A673 (cell line): ENCODE measurements around the gene TMEM178B. TPM values are rescaled to one million over a fixed set of nuclear protein-coding genes. Genes with fewer than 3 reads are reported as not detected.

ENCODE experiments used
- BruUV-seq: library from RNA; stranded (reverse); fragments of 400-500 nt; replicated peaks from 2 replicates; lab custom pipeline; 2021; lab: Mats Ljungman, UMichigan
- CTCF ChIA-PET: fragments of 300-600 bp; sonication (Branson Sonifier 250); formaldehyde crosslinking; loops from one replicate; lab custom pipeline; 2022; ENCODE audit warnings: antibody characterized with exemption; lab: Charles Lee
- POLR2A ChIA-PET: fragments of 300-600 bp; sonication (Branson Sonifier 250); formaldehyde crosslinking; loops from one replicate; lab custom pipeline; 2022; ENCODE audit warnings: antibody characterized with exemption; ENCODE audit not compliant: low non-redundant PET; lab: Charles Lee
- DNase-seq: peaks from one replicate; pipeline ENCODE4 v3.0.0-alpha.2; 2015; ENCODE audit warnings: low spot score
- H3K27ac ChIP-seq: fragments of 200-600 bp; sonication (generic); 2 replicates; pipeline ENCODE4 v1.5.1; 2016; ENCODE audit warnings: mixed run types, low read depth, mild to moderate bottlenecking, mixed read lengths, antibody characterized with exemption, low read length; ENCODE audit not compliant: poor library complexity, severe bottlenecking
- H3K27me3 ChIP-seq: fragments of 200-600 bp; sonication (generic); replicated peaks from 2 replicates; pipeline ENCODE4 v1.6.1; 2017; ENCODE audit warnings: mixed run types, low read depth, mild to moderate bottlenecking, mixed read lengths, antibody characterized with exemption, low read length; ENCODE audit not compliant: insufficient read depth, poor library complexity
- H3K36me3 ChIP-seq: fragments of 200-600 bp; sonication (generic); 2 replicates; pipeline ENCODE4 v1.6.1; 2016; ENCODE audit warnings: mixed run types, mild to moderate bottlenecking, mixed read lengths, antibody characterized with exemption, low read length; ENCODE audit not compliant: insufficient read depth, poor library complexity, severe bottlenecking
- H3K4me1 ChIP-seq: fragments of 200-600 bp; sonication (generic); 2 replicates; pipeline ENCODE4 v1.6.1; 2017; ENCODE audit warnings: mixed run types, mild to moderate bottlenecking, mixed read lengths, antibody characterized with exemption, low read length; ENCODE audit not compliant: insufficient read depth, poor library complexity, severe bottlenecking
- H3K4me3 ChIP-seq: fragments of 200-600 bp; sonication (generic); 2 replicates; pipeline ENCODE4 v1.5.1; 2016; ENCODE audit warnings: low read depth, mixed run types, mild to moderate bottlenecking, mixed read lengths, low read length; ENCODE audit not compliant: poor library complexity, severe bottlenecking
- H3K9me3 ChIP-seq: fragments of 200-600 bp; sonication (generic); 2 replicates; pipeline ENCODE4 v1.6.1; 2016; ENCODE audit warnings: mixed run types, low read depth, mild to moderate bottlenecking, mixed read lengths, antibody characterized with exemption, low read length; ENCODE audit not compliant: poor library complexity, severe bottlenecking
- EZH2 ChIP-seq: fragments of 200-600 bp; sonication (generic); IDR thresholded peaks from 2 replicates; pipeline ENCODE4 v1.6.1; 2017; ENCODE audit warnings: borderline replicate concordance, low read depth, mild to moderate bottlenecking, mixed read lengths, antibody characterized with exemption, low read length; ENCODE audit not compliant: poor library complexity, severe bottlenecking
- intact Hi-C: fragments of 100-400 bp; cut with micrococcal nuclease; formaldehyde crosslinking; loops from one replicate; pipeline ENCODE4 v1.10.0; 2022; ENCODE audit not compliant: unreplicated experiment
- total RNA-seq: library from RNA; stranded (reverse); gene quantifications from 2 replicates; pipeline ENCODE4 v1.2.3, GENCODE V29; 2021
- TF ChIP-seq, protein P1 (sequence below): fragments of 300-800, 200-600 bp; sonication (generic); conservative IDR thresholded peaks from 2 replicates; pipeline ENCODE4 v1.5.1; 2017; ENCODE audit warnings: low read depth, mild to moderate bottlenecking, antibody characterized with exemption, low read length, moderate library complexity, mixed read lengths

TMEM178B gene
- total RNA-seq, 1 experiment from 2014 or later, result 2.8 TPM

DNA sequence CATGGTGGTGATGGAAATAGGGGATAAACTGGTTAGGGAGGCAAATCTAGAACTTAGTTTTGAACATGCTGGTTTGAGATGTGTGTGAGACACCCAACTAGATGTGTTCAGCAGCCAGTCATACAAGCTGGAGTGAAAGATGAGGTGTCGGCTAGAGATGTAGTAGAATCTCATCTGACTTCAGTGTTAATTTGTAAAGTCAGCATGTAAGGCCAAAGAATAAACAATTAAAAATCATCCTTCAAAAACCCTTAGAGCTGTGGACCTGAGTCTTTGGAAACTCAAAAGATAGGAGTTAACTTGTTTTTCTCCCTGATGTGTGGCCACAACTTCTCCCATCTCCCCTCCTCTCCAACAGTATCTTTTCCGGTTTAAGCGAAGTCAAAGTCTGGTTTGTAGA lies 454.5 kb downstream of the TMEM178B start:
- TF ChIP-seq EZH2, result no peak
- TF ChIP-seq, protein P1, sequence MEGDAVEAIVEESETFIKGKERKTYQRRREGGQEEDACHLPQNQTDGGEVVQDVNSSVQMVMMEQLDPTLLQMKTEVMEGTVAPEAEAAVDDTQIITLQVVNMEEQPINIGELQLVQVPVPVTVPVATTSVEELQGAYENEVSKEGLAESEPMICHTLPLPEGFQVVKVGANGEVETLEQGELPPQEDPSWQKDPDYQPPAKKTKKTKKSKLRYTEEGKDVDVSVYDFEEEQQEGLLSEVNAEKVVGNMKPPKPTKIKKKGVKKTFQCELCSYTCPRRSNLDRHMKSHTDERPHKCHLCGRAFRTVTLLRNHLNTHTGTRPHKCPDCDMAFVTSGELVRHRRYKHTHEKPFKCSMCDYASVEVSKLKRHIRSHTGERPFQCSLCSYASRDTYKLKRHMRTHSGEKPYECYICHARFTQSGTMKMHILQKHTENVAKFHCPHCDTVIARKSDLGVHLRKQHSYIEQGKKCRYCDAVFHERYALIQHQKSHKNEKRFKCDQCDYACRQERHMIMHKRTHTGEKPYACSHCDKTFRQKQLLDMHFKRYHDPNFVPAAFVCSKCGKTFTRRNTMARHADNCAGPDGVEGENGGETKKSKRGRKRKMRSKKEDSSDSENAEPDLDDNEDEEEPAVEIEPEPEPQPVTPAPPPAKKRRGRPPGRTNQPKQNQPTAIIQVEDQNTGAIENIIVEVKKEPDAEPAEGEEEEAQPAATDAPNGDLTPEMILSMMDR, result no peak
- H3K4me3 ChIP-seq, result no peak overlapping the region
- no peak overlapping the region for H3K27ac ChIP-seq
- H3K27me3 ChIP-seq, result no peaks in the 10 kb centered on the region
- CTCF ChIA-PET, result interaction anchor here (0.6 kb wide), 1 partner anchor 176 kb away, joined by 3 read pairs; no protein-coding TSS in a partner anchor
- no peak for DNase-seq
- no peaks in the 10 kb centered on the region for H3K4me1 ChIP-seq
- intact Hi-C loops, result no loop called here
- POLR2A ChIA-PET, result no interaction called here
- BruUV-seq, result no TSS peak
- no peaks in the 10 kb centered on the region for H3K36me3 ChIP-seq
- no peaks in the 10 kb centered on the region for H3K9me3 ChIP-seq

Other genes with a start within 250 kb of the TMEM178B start
- gene BRAF, start 149.1 kb upstream of the TMEM178B start, total RNA-seq, result 31.4 and 31.8 TPM in 2 replicates
- gene MRPS33, start 59.1 kb upstream of the TMEM178B start, total RNA-seq, result 61.3 and 66.0 TPM in 2 replicates